HG03460 (cell line): ENCODE measurements around the gene FGFRL1.

Experiments
- ATAC-seq: cut with Tn5 transposase; IDR thresholded peaks from one replicate; pipeline ENCODE4 v1.9.1; 2021; ENCODE audit not compliant: unreplicated experiment

The FGFRL1 gene

GRCh38 chr4:1062419-1062818, 51.0 kb downstream of the FGFRL1 start:
- ATAC-seq, result no peak

- ATAC-seq, result no peak
These were observed 54.3 kb downstream of the FGFRL1 start for GRCh38 chr4:1065732-1066131.

- no peak for ATAC-seq
These were observed 58.0 kb downstream of the FGFRL1 start for GRCh38 chr4:1069394-1069793.

- ATAC-seq, result no peak
These were observed 61.5 kb downstream of the FGFRL1 start for GRCh38 chr4:1072830-1073446.

GRCh38 chr4:1074077-1074476, 62.7 kb downstream of the FGFRL1 start:
- ATAC-seq, result no peak

GRCh38 chr4:1075225-1075624, 63.8 kb downstream of the FGFRL1 start:
- no peak for ATAC-seq

- ATAC-seq, result no peak
These were observed 64.6 kb downstream of the FGFRL1 start for GRCh38 chr4:1075809-1076699.
